Activated CD8-positive, alpha-beta T cell treated with anti-CD3 and anti-CD28 coated beads, Interleukin-2, amount 10 ng/mL, durations not matched to agents 7 days and 5 days (primary cell): ENCODE measurements around the gene RTF1. TPM values are rescaled to one million over a fixed set of nuclear protein-coding genes. Genes with fewer than 3 reads are reported as not detected.
"Not testable (repeated sequence)": the region's sequence is repeated elsewhere in the genome, so short reads cannot be mapped to it uniquely, and the experiment has no call there.

Source experiments
- ATAC-seq: fragments of 150-1000 bp; cut with Tn5 transposase; one replicate; pipeline ENCODE4 v1.10.0; 2021; ENCODE audit warnings: moderate library complexity
- CTCF ChIA-PET: fragments of 350-600 bp; sonication (Branson Sonifier 250); formaldehyde crosslinking; loops from one replicate; lab custom pipeline; 2021; ENCODE audit warnings: antibody characterized with exemption; lab: Charles Lee
- POLR2A ChIA-PET: fragments of 350-600 bp; sonication (Branson Sonifier 250); formaldehyde crosslinking; loops from one replicate; lab custom pipeline; 2021; ENCODE audit warnings: antibody characterized with exemption; lab: Charles Lee
- DNase-seq: peaks from one replicate; pipeline ENCODE4 v3.0.0-alpha.2; 2020
- H3K27ac Mint-ChIP-seq: one replicate; pipeline ENCODE4 v1.8.0; 2021; ENCODE audit warnings: mild to moderate bottlenecking, mixed read lengths
- H3K27me3 Mint-ChIP-seq: one replicate; pipeline ENCODE4 v1.8.0; 2021; ENCODE audit warnings: low read depth, mixed read lengths
- H3K36me3 Mint-ChIP-seq: one replicate; pipeline ENCODE4 v1.8.0; 2021; ENCODE audit warnings: low read depth, mixed read lengths
- H3K4me1 Mint-ChIP-seq: one replicate; pipeline ENCODE4 v1.8.0; 2021; ENCODE audit warnings: low read depth, mixed read lengths
- H3K4me3 Mint-ChIP-seq: one replicate; pipeline ENCODE4 v1.8.0; 2021; ENCODE audit warnings: mild to moderate bottlenecking, mixed read lengths
- H3K9me3 Mint-ChIP-seq: one replicate; pipeline ENCODE4 v1.8.0; 2022; ENCODE audit warnings: mixed read lengths; ENCODE audit not compliant: insufficient read depth
- total RNA-seq, 2 experiments: library from RNA; stranded (reverse); gene quantifications; one replicate each; pipeline ENCODE4 v1.2.3, GENCODE V29; 2021

The RTF1 gene
- total RNA-seq, 2 experiments from 2014 or later: 31.0 to 40.7 TPM

- H3K27ac Mint-ChIP-seq, DNase-seq: not testable (repeated sequence)
Measured at GRCh38 chr15:41438745-41439144, 21.9 kb downstream of the RTF1 start.

GRCh38 chr15:41443275-41443674, 26.4 kb downstream of the RTF1 start:
- peak; percentile 51 for DNase-seq
- POLR2A ChIA-PET: interaction anchor here (0.7 to 1.5 kb wide), 3 partner anchors 13 to 1249 kb away, joined by 3 read pairs; no protein-coding TSS in a partner anchor
- ATAC-seq: peak; percentile 86
- H3K4me1 Mint-ChIP-seq: peaks cover 19% of the 10 kb centered on the region
- peaks cover 22% of the 10 kb centered on the region for H3K36me3 Mint-ChIP-seq
- peak overlapping the region; percentile 74 for H3K27ac Mint-ChIP-seq
- H3K27me3 Mint-ChIP-seq: no peaks in the 10 kb centered on the region
- no peaks in the 10 kb centered on the region for H3K9me3 Mint-ChIP-seq
- CTCF ChIA-PET: interaction anchor here (1.8 kb wide), 1 partner anchor 22 kb away, joined by 16 read pairs; no protein-coding TSS in a partner anchor
- no peak overlapping the region for H3K4me3 Mint-ChIP-seq

More at GRCh38 chr15:41438745-41439144, 21.9 kb downstream of the RTF1 start:
- H3K9me3 Mint-ChIP-seq, H3K4me3 Mint-ChIP-seq, ATAC-seq, H3K27me3 Mint-ChIP-seq: not testable (repeated sequence)
- peaks cover 24% of the 10 kb centered on the region for H3K36me3 Mint-ChIP-seq
- POLR2A ChIA-PET: interaction anchor here (0.7 to 0.9 kb wide), 2 partner anchors 22 to 459 kb away, joined by 3 read pairs; no protein-coding TSS in a partner anchor
- CTCF ChIA-PET: interaction anchor here (0.6 to 1.2 kb wide), 2 partner anchors 9 to 10 kb away, joined by 3 to 6 read pairs; no protein-coding TSS in a partner anchor
- H3K4me1 Mint-ChIP-seq: peaks cover 23% of the 10 kb centered on the region

GRCh38 chr15:41445399-41445798, 28.5 kb downstream of the RTF1 start:
- Mint-ChIP-seq H3K36me3 (peaks cover 15% of the 10 kb centered on the region), H3K4me1 (peaks cover 19% of the 10 kb centered on the region), H3K4me3 (no peak overlapping the region), H3K9me3 (no peaks in the 10 kb centered on the region), H3K27ac (peak overlapping the region; percentile 28), H3K27me3 (no peaks in the 10 kb centered on the region)
- ATAC-seq (no peak), DNase-seq (no peak)
- CTCF ChIA-PET: interaction anchor here (1.1 to 1.4 kb wide), 2 partner anchors 21 to 22 kb away, joined by 3 to 8 read pairs; no protein-coding TSS in a partner anchor
- POLR2A ChIA-PET: no interaction called here

GRCh38 chr15:41462084-41462795, 45.3 kb downstream of the RTF1 start:
- ATAC-seq (no peak), DNase-seq (no peak)
- peaks cover 23% of the 10 kb centered on the region for H3K36me3 Mint-ChIP-seq
- no peak overlapping the region for H3K27ac Mint-ChIP-seq
- no peak overlapping the region for H3K4me3 Mint-ChIP-seq
- H3K27me3 Mint-ChIP-seq: no peaks in the 10 kb centered on the region
- H3K4me1 Mint-ChIP-seq: peaks cover 5% of the 10 kb centered on the region
- POLR2A ChIA-PET: no interaction called here
- H3K9me3 Mint-ChIP-seq: no peaks in the 10 kb centered on the region
- CTCF ChIA-PET: interaction anchor here (1.7 kb wide), 1 partner anchor 141 kb away, joined by 3 read pairs; no protein-coding TSS in a partner anchor

- H3K4me1 Mint-ChIP-seq: peaks cover 5% of the 10 kb centered on the region
- H3K4me3 Mint-ChIP-seq: no peak overlapping the region
- ATAC-seq (no peak), DNase-seq (no peak)
- no peaks in the 10 kb centered on the region for H3K27me3 Mint-ChIP-seq
- H3K27ac Mint-ChIP-seq: no peak overlapping the region
- H3K36me3 Mint-ChIP-seq: peaks cover 24% of the 10 kb centered on the region
- CTCF ChIA-PET: interaction anchor here (0.6 to 3.9 kb wide), 43 partner anchors 8 to 524 kb away, joined by 3 to 47 read pairs (median 5); partner anchors contain the start of genes ITPKA, MAPKBP1, MGA and RPAP1
- POLR2A ChIA-PET: interaction anchor here (0.6 kb wide), 2 partner anchors 232 to 1356 kb away, joined by 3 read pairs; no protein-coding TSS in a partner anchor
- no peaks in the 10 kb centered on the region for H3K9me3 Mint-ChIP-seq
Measured at GRCh38 chr15:41464889-41465580, 48.1 kb downstream of the RTF1 start.

GRCh38 chr15:41465822-41466421, 49.0 kb downstream of the RTF1 start:
- peak; percentile 46 for DNase-seq

GRCh38 chr15:41466711-41467110, 49.8 kb downstream of the RTF1 start:
- H3K27me3 Mint-ChIP-seq: no peaks in the 10 kb centered on the region
- ATAC-seq (no peak), DNase-seq (no peak)
- H3K4me1 Mint-ChIP-seq: peaks cover 5% of the 10 kb centered on the region
- H3K36me3 Mint-ChIP-seq: peaks cover 36% of the 10 kb centered on the region
- H3K27ac Mint-ChIP-seq: no peak overlapping the region
- POLR2A ChIA-PET: no interaction called here
- H3K4me3 Mint-ChIP-seq: no peak overlapping the region
- CTCF ChIA-PET: interaction anchor here (0.6 to 3.9 kb wide), 37 partner anchors 10 to 862 kb away, joined by 3 to 47 read pairs (median 6); partner anchors contain the start of genes ITPKA, MAPKBP1 and MGA
- no peaks in the 10 kb centered on the region for H3K9me3 Mint-ChIP-seq

More at GRCh38 chr15:41465822-41466421, 49.0 kb downstream of the RTF1 start:
- Mint-ChIP-seq H3K36me3 (peaks cover 30% of the 10 kb centered on the region), H3K4me3 (no peak overlapping the region), H3K9me3 (no peaks in the 10 kb centered on the region), H3K4me1 (peaks cover 5% of the 10 kb centered on the region), H3K27me3 (no peaks in the 10 kb centered on the region), H3K27ac (no peak overlapping the region)
- ATAC-seq: peak; percentile 53
- ChIA-PET CTCF (interaction anchor here (0.6 to 3.9 kb wide), 51 partner anchors 9 to 861 kb away, joined by 3 to 47 read pairs (median 5); partner anchors contain the start of genes ITPKA, MAPKBP1, MGA and RPAP1), POLR2A (interaction anchor here (0.6 kb wide), 1 partner anchor 22 kb away, joined by 3 read pairs; no protein-coding TSS in a partner anchor)

- ATAC-seq, H3K4me3 Mint-ChIP-seq, H3K27ac Mint-ChIP-seq, DNase-seq, POLR2A ChIA-PET, H3K4me1 Mint-ChIP-seq, H3K9me3 Mint-ChIP-seq, H3K27me3 Mint-ChIP-seq: not testable (repeated sequence)
- CTCF ChIA-PET: interaction anchor here (1.4 kb wide), 1 partner anchor 9 kb away, joined by 4 read pairs; no protein-coding TSS in a partner anchor
- peaks cover 42% of the 10 kb centered on the region for H3K36me3 Mint-ChIP-seq
Measured at GRCh38 chr15:41469644-41470043, 52.7 kb downstream of the RTF1 start.

- ATAC-seq: no peak
- H3K4me1 Mint-ChIP-seq: no peaks in the 10 kb centered on the region
- no peaks in the 10 kb centered on the region for H3K27me3 Mint-ChIP-seq
- no peaks in the 10 kb centered on the region for H3K9me3 Mint-ChIP-seq
- H3K36me3 Mint-ChIP-seq: peaks cover 54% of the 10 kb centered on the region
- ChIA-PET POLR2A (no interaction called here), CTCF (no interaction called here)
- H3K27ac Mint-ChIP-seq: no peak overlapping the region
- DNase-seq: no peak
- H3K4me3 Mint-ChIP-seq: no peak overlapping the region
Measured at GRCh38 chr15:41473418-41473817, 56.5 kb downstream of the RTF1 start.

- no peak for ATAC-seq
- POLR2A ChIA-PET: no interaction called here
- no peaks in the 10 kb centered on the region for H3K27me3 Mint-ChIP-seq
- no peak overlapping the region for H3K27ac Mint-ChIP-seq
- no peak for DNase-seq
- H3K9me3 Mint-ChIP-seq: no peaks in the 10 kb centered on the region
- no peaks in the 10 kb centered on the region for H3K4me1 Mint-ChIP-seq
- no peak overlapping the region for H3K4me3 Mint-ChIP-seq
- H3K36me3 Mint-ChIP-seq: peaks cover 57% of the 10 kb centered on the region
- CTCF ChIA-PET: interaction anchor here (6.8 kb wide), 1 partner anchor 8 kb away, joined by 47 read pairs; no protein-coding TSS in a partner anchor
Measured at GRCh38 chr15:41474436-41474835, 57.5 kb downstream of the RTF1 start.

- ATAC-seq (no peak), DNase-seq (no peak)
- POLR2A ChIA-PET: no interaction called here
- Mint-ChIP-seq H3K4me3 (no peak overlapping the region), H3K4me1 (no peaks in the 10 kb centered on the region), H3K9me3 (no peaks in the 10 kb centered on the region), H3K27ac (no peak overlapping the region), H3K36me3 (peaks cover 55% of the 10 kb centered on the region), H3K27me3 (no peaks in the 10 kb centered on the region)
- CTCF ChIA-PET: interaction anchor here (1.0 to 6.8 kb wide), 3 partner anchors 9 to 83 kb away, joined by 3 to 47 read pairs (median 4); no protein-coding TSS in a partner anchor
Measured at GRCh38 chr15:41474941-41475340, 58.0 kb downstream of the RTF1 start.
